H9 (cell line): Measurements from ENCODE around the gene SHCBP1. TPM values are rescaled to one million over a fixed set of nuclear protein-coding genes. Genes with fewer than 3 reads are reported as not detected.

ENCODE experiments used
- DNase-seq: peaks from one replicate; pipeline ENCODE4 v3.0.0-alpha.2; 2017
- H2AFZ ChIP-seq: one replicate; pipeline ENCODE4 v1.6.1; 2013; ENCODE audit warnings: mild to moderate bottlenecking, low read length, control low read depth, moderate library complexity
- H2AK5ac ChIP-seq: 2 replicates; pipeline ENCODE4 v1.6.1; 2013; ENCODE audit warnings: low read length, control low read depth, mixed read lengths; ENCODE audit not compliant: insufficient read length
- H2BK120ac ChIP-seq: one replicate; pipeline ENCODE4 v1.6.1; 2013; ENCODE audit warnings: low read depth, mild to moderate bottlenecking, low read length, control low read depth, inconsistent platforms; ENCODE audit not compliant: poor library complexity, severe bottlenecking
- H2BK12ac ChIP-seq: 2 replicates; pipeline ENCODE4 v1.6.1; 2013; ENCODE audit warnings: low read length, control low read depth, mixed read lengths, low read depth; ENCODE audit not compliant: insufficient read length
- H2BK15ac ChIP-seq: 2 replicates; pipeline ENCODE4 v1.6.1; 2013; ENCODE audit warnings: low read depth, low read length, control low read depth
- H2BK20ac ChIP-seq: one replicate; pipeline ENCODE4 v1.6.1; 2013; ENCODE audit warnings: low read depth, mild to moderate bottlenecking, low read length, control low read depth, inconsistent platforms; ENCODE audit not compliant: poor library complexity, severe bottlenecking
- H2BK5ac ChIP-seq: 2 replicates; pipeline ENCODE4 v1.6.1; 2013; ENCODE audit warnings: low read length, control low read depth, mixed read lengths; ENCODE audit not compliant: insufficient read length
- H3K14ac ChIP-seq: 2 replicates; pipeline ENCODE4 v1.6.1; 2013; ENCODE audit warnings: low read length, control low read depth; ENCODE audit not compliant: insufficient read depth
- H3K18ac ChIP-seq: 2 replicates; pipeline ENCODE4 v1.6.1; 2013; ENCODE audit warnings: low read depth, mild to moderate bottlenecking, mixed read lengths, low read length, control low read depth; ENCODE audit not compliant: insufficient read length
- H3K23ac ChIP-seq: 2 replicates; pipeline ENCODE4 v1.6.1; 2013; ENCODE audit warnings: low read length, control low read depth, mixed read lengths, low read depth; ENCODE audit not compliant: insufficient read length
- H3K23me2 ChIP-seq: 2 replicates; pipeline ENCODE4 v1.6.1; 2013; ENCODE audit warnings: low read depth, mild to moderate bottlenecking, mixed read lengths, low read length, control low read depth; ENCODE audit not compliant: insufficient read length, poor library complexity, severe bottlenecking
- H3K27ac ChIP-seq: 2 replicates; pipeline ENCODE4 v1.5.1; 2013; ENCODE audit warnings: low read length, control low read depth, mixed read lengths, low read depth; ENCODE audit not compliant: insufficient read length
- H3K27me3 ChIP-seq: 2 replicates; pipeline ENCODE4 v1.6.1; 2013; ENCODE audit warnings: low read length, control low read depth, inconsistent platforms; ENCODE audit not compliant: insufficient read depth
- H3K4ac ChIP-seq: 2 replicates; pipeline ENCODE4 v1.6.1; 2013; ENCODE audit warnings: low read depth, mild to moderate bottlenecking, control low read depth, inconsistent platforms, low read length, moderate library complexity
- H3K4me1 ChIP-seq: 2 replicates; pipeline ENCODE4 v1.6.1; 2013; ENCODE audit warnings: low read length, control low read depth, inconsistent platforms; ENCODE audit not compliant: insufficient read depth
- H3K4me2 ChIP-seq: 2 replicates; pipeline ENCODE4 v1.6.1; 2013; ENCODE audit warnings: low read length, control low read depth, mixed read lengths; ENCODE audit not compliant: insufficient read length, insufficient read depth
- H3K56ac ChIP-seq: 2 replicates; pipeline ENCODE4 v1.6.1; 2013; ENCODE audit warnings: low read depth, mild to moderate bottlenecking, mixed read lengths, low read length, control low read depth; ENCODE audit not compliant: insufficient read length
- H3K79me1 ChIP-seq: 2 replicates; pipeline ENCODE4 v1.6.1; 2013; ENCODE audit warnings: low read depth, mild to moderate bottlenecking, moderate library complexity, low read length, control low read depth, inconsistent platforms; ENCODE audit not compliant: insufficient read depth, poor library complexity, severe bottlenecking
- H3K79me2 ChIP-seq: 2 replicates; pipeline ENCODE4 v1.6.1; 2013; ENCODE audit warnings: low read length, control low read depth, inconsistent platforms; ENCODE audit not compliant: insufficient read depth
- H3K9ac ChIP-seq: 2 replicates; pipeline ENCODE4 v1.6.1; 2013; ENCODE audit warnings: low read length, control low read depth, mixed read lengths; ENCODE audit not compliant: insufficient read length; ENCODE audit errors: extremely low read depth
- H3K9me3 ChIP-seq: one replicate; pipeline ENCODE4 v1.6.1; 2013; ENCODE audit warnings: low read depth, low read length, inconsistent platforms; ENCODE audit not compliant: control insufficient read depth
- H3T11ph ChIP-seq: one replicate; pipeline ENCODE4 v1.6.1; 2013; ENCODE audit warnings: mild to moderate bottlenecking, low read length, control low read depth, inconsistent platforms
- H4K20me1 ChIP-seq: one replicate; pipeline ENCODE4 v1.6.1; 2013; ENCODE audit not compliant: control insufficient read depth, insufficient read length, insufficient read depth
- H4K5ac ChIP-seq: 2 replicates; pipeline ENCODE4 v1.6.1; 2013; ENCODE audit warnings: low read depth, mild to moderate bottlenecking, mixed read lengths, low read length, control low read depth; ENCODE audit not compliant: insufficient read length
- H4K8ac ChIP-seq: replicated peaks from 2 replicates; pipeline ENCODE4 v1.6.1; 2013; ENCODE audit warnings: low read length, control low read depth, mixed read lengths, low read depth; ENCODE audit not compliant: insufficient read length
- H4K91ac ChIP-seq: 2 replicates; pipeline ENCODE4 v1.6.1; 2013; ENCODE audit warnings: low read depth, mild to moderate bottlenecking, moderate library complexity, mixed read lengths, low read length, control low read depth; ENCODE audit not compliant: insufficient read length
- H3K27ac Mint-ChIP-seq, 3 experiments: 2 replicates in 2 of 3; 3 replicates in 1 of 3; pipeline ENCODE4 v1.8.0; 2020 to 2021; ENCODE audit warnings: mixed read lengths in 3 of 3, mild to moderate bottlenecking in 1 of 3, moderate library complexity in 1 of 3
- H3K27me3 Mint-ChIP-seq: 2 replicates; pipeline ENCODE4 v1.8.0; 2021; ENCODE audit warnings: low read depth, mild to moderate bottlenecking, moderate library complexity, mixed read lengths
- H3K36me3 Mint-ChIP-seq, 3 experiments: 2 replicates in 2 of 3; 3 replicates in 1 of 3; pipeline ENCODE4 v1.8.0; 2020 to 2021; ENCODE audit warnings: low read depth in 3 of 3, mixed read lengths in 3 of 3; ENCODE audit not compliant: insufficient read depth in 1 of 3
- H3K4me1 Mint-ChIP-seq, 2 experiments: 2 replicates each; pipeline ENCODE4 v1.8.0; 2020; ENCODE audit warnings: mixed read lengths in 2 of 2
- H3K4me3 Mint-ChIP-seq, 2 experiments: 2 replicates in 1 of 2; 3 replicates in 1 of 2; pipeline ENCODE4 v1.8.0; 2020 to 2021; ENCODE audit warnings: mild to moderate bottlenecking in 2 of 2, mixed read lengths in 2 of 2, moderate library complexity in 1 of 2
- H3K9me3 Mint-ChIP-seq, 2 experiments: 2 replicates in 1 of 2; 3 replicates in 1 of 2; pipeline ENCODE4 v1.8.0; 2020; ENCODE audit warnings: mild to moderate bottlenecking in 2 of 2, mixed read lengths in 2 of 2, moderate library complexity in 1 of 2
- CTCF ChIP-seq: fragments of 200-600 bp; sonication (generic); conservative IDR thresholded peaks from 3 replicates; pipeline ENCODE4 v1.8.0; 2021; ENCODE audit warnings: antibody characterized with exemption, mild to moderate bottlenecking
- WGBS: extraction: QIAGEN DNeasy Blood & Tissue Kit; methylation state at CpG from one replicate; pipeline ENCODE4 v1.1.7; 2013; ENCODE audit warnings: missing lambda C conversion rate, low lambda C conversion rate, mixed read lengths; ENCODE audit not compliant: insufficient read length; ENCODE audit errors: extremely low coverage; 5-methylcytosine and 5-hydroxymethylcytosine counted together
- total RNA-seq: library from RNA; stranded (reverse); gene quantifications from 2 replicates; pipeline ENCODE4 v1.2.1, GENCODE V29; 2021

Gene SHCBP1
- total RNA-seq, 1 experiment from 2014 or later = 16.6 TPM

GRCh38 chr16:46620266-46621005, 743 bp downstream of the SHCBP1 start:
- DNase-seq = no peak
- H3T11ph ChIP-seq = no peak overlapping the region
- H3K23me2 ChIP-seq = peaks cover 6% of the 10 kb centered on the region
- H3K18ac ChIP-seq = no peak overlapping the region
- H4K5ac ChIP-seq = no peak overlapping the region
- H4K8ac ChIP-seq = no peak overlapping the region
- H2BK120ac ChIP-seq = no peak overlapping the region
- no peak overlapping the region for H3K4ac ChIP-seq
- no peak overlapping the region for H2BK5ac ChIP-seq
- no peaks in the 10 kb centered on the region for H3K9me3 ChIP-seq
- H3K27me3 ChIP-seq = no peaks in the 10 kb centered on the region
- Mint-ChIP-seq H3K27ac (peak overlapping the region; percentile 84 to 98 (median 98); a peak in 5 of 7 replicates), H3K27me3 (no peaks in the 10 kb centered on the region), H3K4me3 (peak overlapping the region; percentile 97 to 99), H3K4me1 (peaks cover 15 to 20% of the 10 kb centered on the region in 2 experiments), H3K36me3 (peaks cover 28 to 34% (median 30%) of the 10 kb centered on the region in 3 experiments), H3K9me3 (no peaks in the 10 kb centered on the region; a peak in 1 of 5 replicates)
- peak overlapping the region; percentile 51 for H3K9ac ChIP-seq
- H2BK12ac ChIP-seq = no peak overlapping the region
- no peaks in the 10 kb centered on the region for H3K4me1 ChIP-seq
- H3K79me2 ChIP-seq = peaks cover 7% of the 10 kb centered on the region
- H3K79me1 ChIP-seq = peaks cover 4% of the 10 kb centered on the region
- H3K4me2 ChIP-seq = peak overlapping the region; percentile 71
- no peak overlapping the region for H3K56ac ChIP-seq
- H2AK5ac ChIP-seq = no peak overlapping the region
- H2BK15ac ChIP-seq = no peak overlapping the region
- no peak overlapping the region for H3K23ac ChIP-seq
- no peak overlapping the region for H3K27ac ChIP-seq
- peak overlapping the region; percentile 88; the same call in 1 of the 2 replicates for H3K14ac ChIP-seq
- H4K91ac ChIP-seq = no peak overlapping the region
- no peak overlapping the region for H2BK20ac ChIP-seq
- no CpG with 5 or more reads among the region's 11 CpGs for WGBS
- no peak for TF ChIP-seq CTCF
- no peak overlapping the region for H2AFZ ChIP-seq
- H4K20me1 ChIP-seq = no peaks in the 10 kb centered on the region
